ENCODE measurements around the gene PNKD. TPM values are rescaled to one million over a fixed set of nuclear protein-coding genes. Genes with fewer than 3 reads are reported as not detected.

Gene PNKD
- total and polyA plus RNA-seq, 10 of the 15 experiments (the other 5 are each of a cell fraction or from before 2014, with no cell fraction given): 27.2 to 106 (median 61.3) TPM

- Histone ChIP-seq H3K4me3 (no peak overlapping the region), H3K9me3 (replicated peaks; ENCODE audit: control insufficient read depth, insufficient read depth, low read length) (no peaks in the 10 kb centered on the region), H3K9ac (ENCODE audit: control insufficient read depth, insufficient read depth, low read length) (no peak overlapping the region), H4K20me1 (ENCODE audit: control insufficient read depth, insufficient read depth) (no peaks in the 10 kb centered on the region), H3K4me1 (ENCODE audit: control insufficient read depth, insufficient read depth, low read length) (no peaks in the 10 kb centered on the region), H3K79me2 (ENCODE audit: control insufficient read depth, insufficient read depth, low read length) (no peaks in the 10 kb centered on the region), H3K27ac (ENCODE audit: control insufficient read depth, insufficient read depth) (no peak overlapping the region), H3K4me2 (ENCODE audit: control insufficient read depth, insufficient read depth) (no peak overlapping the region), H3K36me3 (ENCODE audit: control insufficient read depth in 2 of 2, insufficient read depth in 2 of 2, low read length in 1 of 2) (no peaks in the 10 kb centered on the region), H2AFZ (ENCODE audit: control insufficient read depth, low read depth, low read length) (no peak overlapping the region), H3K27me3 (replicated peaks in 1 of 2; ENCODE audit: control insufficient read depth in 2 of 2, insufficient read depth in 2 of 2, low read length in 1 of 2) (no peaks in the 10 kb centered on the region)
- ChIA-PET CTCF (no interaction called here), SMC1A (ENCODE audit: uncharacterized antibody, unreplicated experiment) (no interaction called here), POLR2A (no interaction called here), RAD21 (ENCODE audit: unreplicated experiment) (no interaction called here)
- BruUV-seq (replicated peaks): no TSS peak
- WGBS (ENCODE audit: insufficient coverage, insufficient replicate concordance, low lambda C conversion rate, missing lambda C conversion rate): 79% methylated on average over 8 of the region's 8 CpGs
- in situ Hi-C loops (cut with MboI): no loop called here
- intact Hi-C loops (cut with micrococcal nuclease; ENCODE audit: unreplicated experiment): no loop called here
- FAIRE-seq (no peak), DNase-seq (ENCODE audit: low read depth, low spot score) (no peak), ATAC-seq (no peak)
- TF ChIP-seq STAT3 (IDR thresholded peaks at IDR 0.05; ENCODE audit: low read depth, low read length): no peak
- no peak for TF ChIP-seq JUND (IDR thresholded peaks at IDR 0.05; ENCODE audit: low read depth, low read length)
- no peak for TF ChIP-seq ZNF274 (IDR thresholded peaks at IDR 0.05; ENCODE audit: insufficient read depth, insufficient read length)
- no peak for TF ChIP-seq ELK1 (IDR thresholded peaks at IDR 0.05; ENCODE audit: low read depth, low read length)
- TF ChIP-seq YBX1 (IDR thresholded peaks at IDR 0.05): no peak
- no peak for TF ChIP-seq RBBP5 (conservative IDR thresholded peaks at IDR 0.05)
- TF ChIP-seq MXI1 (IDR thresholded peaks at IDR 0.05; ENCODE audit: low read depth, low read length): no peak
- TF ChIP-seq BACH1 (IDR thresholded peaks at IDR 0.05; ENCODE audit: borderline replicate concordance): no peak
- TF ChIP-seq SP1 (IDR thresholded peaks at IDR 0.05; ENCODE audit: low read depth, low read length): no peak
- no peak for TF ChIP-seq CREM (IDR thresholded peaks at IDR 0.05; ENCODE audit: low read depth)
- no peak for TF ChIP-seq ZZZ3 (IDR thresholded peaks at IDR 0.05; ENCODE audit: control insufficient read depth, insufficient read length, low read depth)
- no peak for TF ChIP-seq USF1 (IDR thresholded peaks at IDR 0.05; ENCODE audit: borderline replicate concordance, extremely low read length, insufficient read depth, low read depth, low read length)
Measured at GRCh38 chr2:218341381-218341780, 71.1 kb downstream of the PNKD start.
